Measurements from ENCODE around the gene ATP6V1E1.
"Not testable (repeated sequence)": the region's sequence is repeated elsewhere in the genome, so short reads cannot be mapped to it uniquely, and the experiment has no call there.

ATP6V1E1 gene

GRCh38 chr22:17628406-17629172 is at the start of gene ATP6V1E1:
ATP6V1E1 (minus strand) TSS chr22:17628749; CDS start chr22:17628635, 114 bp downstream.
- TF ChIP-seq, protein P1, sequence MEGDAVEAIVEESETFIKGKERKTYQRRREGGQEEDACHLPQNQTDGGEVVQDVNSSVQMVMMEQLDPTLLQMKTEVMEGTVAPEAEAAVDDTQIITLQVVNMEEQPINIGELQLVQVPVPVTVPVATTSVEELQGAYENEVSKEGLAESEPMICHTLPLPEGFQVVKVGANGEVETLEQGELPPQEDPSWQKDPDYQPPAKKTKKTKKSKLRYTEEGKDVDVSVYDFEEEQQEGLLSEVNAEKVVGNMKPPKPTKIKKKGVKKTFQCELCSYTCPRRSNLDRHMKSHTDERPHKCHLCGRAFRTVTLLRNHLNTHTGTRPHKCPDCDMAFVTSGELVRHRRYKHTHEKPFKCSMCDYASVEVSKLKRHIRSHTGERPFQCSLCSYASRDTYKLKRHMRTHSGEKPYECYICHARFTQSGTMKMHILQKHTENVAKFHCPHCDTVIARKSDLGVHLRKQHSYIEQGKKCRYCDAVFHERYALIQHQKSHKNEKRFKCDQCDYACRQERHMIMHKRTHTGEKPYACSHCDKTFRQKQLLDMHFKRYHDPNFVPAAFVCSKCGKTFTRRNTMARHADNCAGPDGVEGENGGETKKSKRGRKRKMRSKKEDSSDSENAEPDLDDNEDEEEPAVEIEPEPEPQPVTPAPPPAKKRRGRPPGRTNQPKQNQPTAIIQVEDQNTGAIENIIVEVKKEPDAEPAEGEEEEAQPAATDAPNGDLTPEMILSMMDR (conservative IDR thresholded peaks at IDR 0.05; ENCODE audit: low read length), result no peak

DNA sequence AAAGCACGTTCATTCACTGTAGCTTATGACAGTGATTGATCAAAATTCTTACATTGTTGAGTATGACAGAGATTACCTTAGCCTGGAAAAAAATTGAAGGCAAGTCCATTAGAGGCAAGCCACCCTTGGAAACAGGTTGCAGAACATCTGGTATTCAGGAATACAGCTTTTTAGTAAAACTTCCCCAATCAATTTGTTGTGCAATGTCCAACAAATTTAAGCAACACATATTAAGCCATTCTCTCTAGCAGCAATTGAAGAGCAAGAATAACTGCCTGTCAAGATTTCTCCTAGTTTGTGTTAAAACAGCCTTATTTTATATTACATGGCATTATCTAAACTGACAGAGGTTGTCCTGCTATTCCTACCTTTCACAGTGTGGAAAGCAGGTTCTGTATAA is 47.0 kb upstream of the ATP6V1E1 start:
- no peak overlapping the region for H3K4me3 ChIP-seq (ENCODE audit: low read length)
- TF ChIP-seq, protein P1 (conservative IDR thresholded peaks at IDR 0.05; ENCODE audit: low read length), result no peak
- no peak for DNase-seq (ENCODE audit: low read depth)

More at GRCh38 chr22:17628406-17629172, at the start of gene ATP6V1E1:
- peak within 1 kb of the TSS; percentile 100 for H3K4me3 ChIP-seq (ENCODE audit: low read length)
- DNase-seq (ENCODE audit: low read depth), result peak; percentile 96

DNA sequence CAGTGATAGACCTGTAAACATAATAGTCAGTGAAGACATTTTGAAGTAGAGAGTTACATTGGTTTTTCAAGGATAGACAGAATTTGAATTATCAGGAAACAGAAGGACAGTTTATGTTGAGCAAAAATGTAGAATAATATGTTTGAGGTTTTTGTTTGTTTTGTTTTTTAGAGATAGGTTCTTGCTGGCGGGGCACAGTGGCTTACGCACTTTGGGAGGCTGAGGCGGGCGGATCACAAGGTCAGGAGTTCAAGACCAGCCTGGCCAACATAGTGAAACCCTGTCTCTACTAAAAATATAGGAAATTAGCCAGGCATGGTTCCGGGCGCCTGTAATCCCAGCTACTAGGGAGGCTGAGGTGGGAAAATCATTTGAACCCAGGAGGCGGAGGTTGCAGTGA is 45.6 kb upstream of the ATP6V1E1 start:
- no peak for DNase-seq (ENCODE audit: low read depth)
- no peak overlapping the region for H3K4me3 ChIP-seq (ENCODE audit: low read length)
- TF ChIP-seq, protein P1 (conservative IDR thresholded peaks at IDR 0.05; ENCODE audit: low read length), result no peak

DNA sequence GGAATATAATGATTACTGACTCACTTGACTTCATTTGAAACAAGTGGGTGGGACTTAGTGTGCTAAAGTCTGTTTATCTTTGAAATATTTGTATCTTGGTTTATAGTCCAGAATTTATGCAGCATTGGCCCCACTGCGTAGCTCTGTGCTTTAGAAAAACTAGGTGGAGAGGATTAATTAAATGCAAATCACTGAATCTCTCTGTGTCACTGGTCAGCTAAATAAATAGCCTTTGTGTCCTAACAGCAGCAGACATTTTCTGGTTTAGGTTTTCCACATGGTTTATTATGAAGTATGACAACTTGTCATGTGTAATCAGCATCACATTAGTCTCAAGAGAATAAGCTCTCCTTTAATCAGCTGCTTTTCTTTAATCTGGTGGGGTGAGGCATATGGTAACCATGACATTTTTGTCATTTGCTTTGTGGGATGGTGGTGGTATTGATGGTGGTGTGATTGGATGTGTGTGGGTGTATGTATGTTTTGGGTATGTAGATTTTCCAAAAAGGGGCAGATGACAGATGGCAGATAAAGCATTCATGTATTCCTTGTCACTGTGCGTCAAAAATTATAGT is 44.0 kb upstream of the ATP6V1E1 start:
- TF ChIP-seq, protein P1 (conservative IDR thresholded peaks at IDR 0.05; ENCODE audit: low read length), result no peak
- no peak overlapping the region for H3K4me3 ChIP-seq (ENCODE audit: low read length)
- DNase-seq (ENCODE audit: low read depth), result no peak

- not testable (repeated sequence) for DNase-seq (ENCODE audit: low read depth)
These were observed 43.1 kb upstream of the ATP6V1E1 start for GRCh38 chr22:17671521-17672092.

GRCh38 chr22:17665854-17666253 is 37.3 kb upstream of the ATP6V1E1 start:
- no peak overlapping the region for H3K4me3 ChIP-seq (ENCODE audit: low read length)
- TF ChIP-seq, protein P1 (conservative IDR thresholded peaks at IDR 0.05; ENCODE audit: low read length), result no peak
- peak; percentile 37 for DNase-seq (ENCODE audit: low read depth)

More at GRCh38 chr22:17671521-17672092, 43.1 kb upstream of the ATP6V1E1 start:
- H3K4me3 ChIP-seq (ENCODE audit: low read length), result not testable (repeated sequence)

DNA sequence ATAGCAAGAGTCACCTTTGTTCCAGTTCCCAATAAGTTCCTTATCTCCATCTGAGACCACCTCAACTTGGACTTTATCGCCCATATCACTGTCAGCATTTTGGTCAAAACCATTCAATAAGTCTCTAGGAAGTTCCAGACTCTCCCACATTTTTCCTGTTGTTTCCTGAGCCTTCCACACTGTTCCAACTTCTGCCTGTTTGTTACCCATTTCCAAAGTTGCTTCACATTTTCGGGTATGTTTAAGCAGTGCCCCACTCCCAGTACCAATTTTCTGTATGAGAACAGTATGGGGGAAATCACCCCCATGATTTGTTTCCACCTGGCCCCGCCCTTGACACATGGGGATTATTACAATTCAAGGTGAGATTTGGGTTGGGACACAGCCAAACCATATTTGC is 36.7 kb upstream of the ATP6V1E1 start:
- H3K4me3 ChIP-seq (ENCODE audit: low read length), result no peak overlapping the region
- TF ChIP-seq, protein P1 (conservative IDR thresholded peaks at IDR 0.05; ENCODE audit: low read length), result no peak
- no peak for DNase-seq (ENCODE audit: low read depth)
